CD4-positive, alpha-beta T cell treated with Interleukin-1 beta for 1 hour (primary cell): ENCODE measurements around the gene CTDSPL2.
"Not testable (repeated sequence)": the region's sequence is repeated elsewhere in the genome, so short reads cannot be mapped to it uniquely, and the experiment has no call there.

Source experiments
- DNase-seq, 2 donors: peaks; one replicate each; pipeline ENCODE4 v3.0.0-alpha.2; 2020 to 2022

The CTDSPL2 gene

GRCh38 chr15:44426975-44427755 lies at the start of gene CTDSPL2:
Gene CTDSPL2, plus strand, starts transcription at chr15:44427629. Its CDS starts 31,386 bp downstream, at chr15:44459015.
- peak; percentile 93 to 95 for DNase-seq

GRCh38 chr15:44381236-44381635 lies 46.2 kb upstream of the CTDSPL2 start:
- DNase-seq, result no peak

- DNase-seq, result no peak
These were observed 42.0 kb upstream of the CTDSPL2 start for GRCh38 chr15:44385344-44385942.

GRCh38 chr15:44394062-44394461 lies 33.4 kb upstream of the CTDSPL2 start:
- no peak for DNase-seq

- no peak for DNase-seq
These were observed 32.9 kb upstream of the CTDSPL2 start for GRCh38 chr15:44394562-44394961.

GRCh38 chr15:44397869-44398268 lies 29.6 kb upstream of the CTDSPL2 start:
- DNase-seq, result no peak

- DNase-seq, result no peak
These were observed 13.4 kb upstream of the CTDSPL2 start for GRCh38 chr15:44414001-44414400.

- DNase-seq, result peak in 1 of 2 donors; percentile 26
These were observed 611 bp downstream of the CTDSPL2 start for GRCh38 chr15:44427756-44428724.

- no peak for DNase-seq
These were observed 8.7 kb downstream of the CTDSPL2 start for GRCh38 chr15:44435893-44436667.

- DNase-seq, result no peak
These were observed 11.0 kb downstream of the CTDSPL2 start for GRCh38 chr15:44438402-44438801.

- no peak for DNase-seq
These were observed 13.7 kb downstream of the CTDSPL2 start for GRCh38 chr15:44441095-44441501.

GRCh38 chr15:44443515-44443914 lies 16.1 kb downstream of the CTDSPL2 start:
- no peak for DNase-seq

GRCh38 chr15:44447772-44448376 lies 20.4 kb downstream of the CTDSPL2 start:
- DNase-seq, result no peak

- DNase-seq, result no peak
These were observed 22.7 kb downstream of the CTDSPL2 start for GRCh38 chr15:44450172-44450571.

- DNase-seq, result not testable (repeated sequence)
These were observed 26.3 kb downstream of the CTDSPL2 start for GRCh38 chr15:44453578-44454283.

- DNase-seq, result no peak
These were observed 31.0 kb downstream of the CTDSPL2 start for GRCh38 chr15:44458429-44458828.

GRCh38 chr15:44468709-44469385 lies 41.4 kb downstream of the CTDSPL2 start:
- no peak for DNase-seq

GRCh38 chr15:44471885-44472455 lies 44.5 kb downstream of the CTDSPL2 start:
- no peak for DNase-seq

- DNase-seq, result no peak
These were observed 51.9 kb downstream of the CTDSPL2 start for GRCh38 chr15:44479343-44479742.

GRCh38 chr15:44482090-44482489 lies 54.7 kb downstream of the CTDSPL2 start:
- DNase-seq, result no peak
